ENCODE results near the gene LRRC58.
A peak's percentile ranks its signal among the peaks of the same experiment; 100 is the strongest.
"Not testable (repeated sequence)": the region's sequence is repeated elsewhere in the genome, so short reads cannot be mapped to it uniquely, and the experiment has no call there.

The LRRC58 gene

GRCh38 chr3:120348991-120349854 lies at the start of gene LRRC58:
Gene LRRC58 (minus strand): TSS chr3:120349354. CDS start chr3:120349243, 111 bp downstream.
- DNase-seq: peak; percentile 52

- DNase-seq: no peak
These were observed 47.3 kb upstream of the LRRC58 start for GRCh38 chr3:120396469-120396868.

GRCh38 chr3:120394347-120394746 lies 45.2 kb upstream of the LRRC58 start:
- DNase-seq: no peak

- no peak for DNase-seq
These were observed 44.6 kb upstream of the LRRC58 start for GRCh38 chr3:120393761-120394160.

- no peak for DNase-seq
These were observed 44.1 kb upstream of the LRRC58 start for GRCh38 chr3:120393243-120393642.

GRCh38 chr3:120382941-120383447 lies 33.8 kb upstream of the LRRC58 start:
- no peak for DNase-seq

GRCh38 chr3:120381503-120381902 lies 32.3 kb upstream of the LRRC58 start:
- no peak for DNase-seq

- not testable (repeated sequence) for DNase-seq
These were observed 28.8 kb upstream of the LRRC58 start for GRCh38 chr3:120377948-120378347.

- no peak for DNase-seq
These were observed 21.3 kb upstream of the LRRC58 start for GRCh38 chr3:120370463-120370862.

GRCh38 chr3:120369037-120369467 lies 19.9 kb upstream of the LRRC58 start:
- no peak for DNase-seq

- no peak for DNase-seq
These were observed 19.0 kb upstream of the LRRC58 start for GRCh38 chr3:120368172-120368571.

GRCh38 chr3:120364821-120365220 lies 15.7 kb upstream of the LRRC58 start:
- DNase-seq: no peak

GRCh38 chr3:120364101-120364500 lies 14.9 kb upstream of the LRRC58 start:
- DNase-seq: no peak

GRCh38 chr3:120357807-120358206 lies 8.7 kb upstream of the LRRC58 start:
- DNase-seq: no peak

GRCh38 chr3:120355486-120355885 lies 6.3 kb upstream of the LRRC58 start:
- DNase-seq: no peak

GRCh38 chr3:120353463-120353862 lies 4.3 kb upstream of the LRRC58 start:
- no peak for DNase-seq

- no peak for DNase-seq
These were observed 2.9 kb upstream of the LRRC58 start for GRCh38 chr3:120352017-120352416.

- DNase-seq: no peak
These were observed 1.3 kb upstream of the LRRC58 start for GRCh38 chr3:120350401-120350941.

GRCh38 chr3:120349855-120350125 lies 636 bp upstream of the LRRC58 start:
- no peak for DNase-seq

- no peak for DNase-seq
These were observed 826 bp downstream of the LRRC58 start for GRCh38 chr3:120348065-120348990.

GRCh38 chr3:120344349-120344748 lies 4.8 kb downstream of the LRRC58 start:
- DNase-seq: no peak

- no peak for DNase-seq
These were observed 7.4 kb downstream of the LRRC58 start for GRCh38 chr3:120341658-120342346.

- no peak for DNase-seq
These were observed 9.8 kb downstream of the LRRC58 start for GRCh38 chr3:120339362-120339761.

Measured in cortex of kidney (tissue), 1 donor.